GM18505 (cell line): ENCODE measurements around the gene TENT5C.
"Not testable (repeated sequence)": the region's sequence is repeated elsewhere in the genome, so short reads cannot be mapped to it uniquely, and the experiment has no call there.

Experiments used
- ATAC-seq: cut with Tn5 transposase; IDR thresholded peaks from one replicate; pipeline ENCODE4 v1.9.1; 2021; ENCODE audit not compliant: unreplicated experiment
- POLR2A ChIP-seq: IDR thresholded peaks from 4 replicates; pipeline ENCODE4 v1.6.1; 2011; ENCODE audit warnings: borderline replicate concordance; ENCODE audit not compliant: insufficient read depth, insufficient read length; ENCODE audit errors: extremely low read depth

Gene TENT5C

DNA sequence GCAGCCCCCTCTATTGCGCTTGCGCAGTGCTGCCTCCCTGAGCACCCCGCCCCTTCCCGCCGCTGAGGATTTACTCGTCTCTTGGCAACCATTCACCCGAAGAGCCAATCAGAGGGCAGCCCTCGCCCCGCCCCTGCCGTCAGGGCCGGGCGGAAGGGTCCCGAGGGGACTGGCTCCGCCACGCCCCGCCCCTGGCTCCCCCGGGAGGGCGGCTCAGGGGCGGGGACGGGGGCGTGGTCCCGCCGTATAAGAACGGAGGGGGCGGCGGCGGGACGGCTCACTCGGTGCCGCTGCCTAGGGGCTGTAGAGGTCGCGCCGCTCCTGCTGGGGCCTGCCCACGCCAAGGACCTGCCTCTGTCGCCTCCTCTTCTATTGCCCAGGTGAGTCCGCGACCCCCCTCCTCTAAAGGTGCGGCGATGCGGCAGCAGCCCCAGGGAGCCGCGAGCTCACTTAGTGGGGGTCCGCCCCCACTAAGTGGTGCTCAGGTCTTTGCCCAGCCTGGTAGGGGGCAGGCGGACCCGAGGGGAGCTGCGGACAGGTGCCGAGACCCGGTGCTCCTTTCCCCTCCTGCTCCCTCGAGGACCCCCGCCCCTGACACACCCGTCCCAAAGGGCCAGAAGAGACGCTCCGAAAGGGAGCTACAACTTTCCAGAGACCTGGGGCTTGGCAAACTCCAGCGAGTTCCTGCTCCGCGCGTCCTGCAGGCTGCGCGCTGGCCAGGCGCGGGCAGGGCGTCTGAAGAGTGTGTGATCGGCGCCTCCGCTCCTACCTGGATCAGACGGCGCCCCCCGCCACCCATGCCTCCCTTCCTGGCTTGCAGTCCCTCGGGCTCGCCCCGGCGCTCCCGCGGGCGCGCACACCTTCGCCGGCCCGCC, at the start of gene TENT5C:
TENT5C (plus strand) TSS at position 275 of the 875 bp plus-strand sequence. CDS start 16,821 bp downstream, outside the sequence.
- TF ChIP-seq POLR2A = peak; percentile 83
- peak; percentile 90 for ATAC-seq

DNA sequence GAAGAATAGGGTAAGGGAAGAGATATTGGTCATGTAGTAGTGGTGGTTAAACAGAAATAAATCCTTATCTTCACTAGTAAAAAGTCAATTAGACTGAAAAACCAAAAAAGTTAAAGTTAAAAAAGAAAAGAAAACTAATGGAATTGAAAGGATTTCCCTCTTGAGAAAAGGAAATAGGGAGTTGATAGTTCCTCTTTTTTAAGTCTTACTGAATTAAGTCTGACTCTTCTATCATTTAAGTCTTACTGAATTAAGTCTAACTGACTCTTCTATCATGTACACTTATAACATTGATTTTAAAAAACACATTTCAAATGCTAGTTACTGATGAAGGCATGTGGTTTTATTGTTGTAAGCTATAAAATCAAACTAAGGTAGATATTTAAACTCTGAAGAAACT, 49.5 kb upstream of the TENT5C start:
- ATAC-seq = no peak
- TF ChIP-seq POLR2A = no peak

DNA sequence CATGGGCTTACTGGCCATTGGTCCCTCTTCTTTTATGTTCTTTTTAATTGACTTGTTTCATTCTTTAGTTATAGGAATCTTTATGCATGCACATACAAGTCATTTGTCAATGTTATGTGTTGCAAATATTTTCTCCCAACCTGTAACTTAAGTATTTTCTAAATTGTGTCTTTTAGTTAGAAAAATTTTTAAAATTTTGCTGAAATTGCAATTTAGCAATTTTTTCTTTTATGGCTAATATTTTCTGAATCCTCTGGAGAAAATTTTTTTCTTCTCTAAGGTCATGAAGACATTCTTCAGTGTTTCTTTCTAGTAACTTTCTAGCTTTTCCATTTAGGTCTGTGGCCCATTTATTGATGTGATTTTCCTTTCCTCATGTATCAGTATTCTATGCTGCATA, 48.9 kb upstream of the TENT5C start:
- no peak for TF ChIP-seq POLR2A
- no peak for ATAC-seq

DNA sequence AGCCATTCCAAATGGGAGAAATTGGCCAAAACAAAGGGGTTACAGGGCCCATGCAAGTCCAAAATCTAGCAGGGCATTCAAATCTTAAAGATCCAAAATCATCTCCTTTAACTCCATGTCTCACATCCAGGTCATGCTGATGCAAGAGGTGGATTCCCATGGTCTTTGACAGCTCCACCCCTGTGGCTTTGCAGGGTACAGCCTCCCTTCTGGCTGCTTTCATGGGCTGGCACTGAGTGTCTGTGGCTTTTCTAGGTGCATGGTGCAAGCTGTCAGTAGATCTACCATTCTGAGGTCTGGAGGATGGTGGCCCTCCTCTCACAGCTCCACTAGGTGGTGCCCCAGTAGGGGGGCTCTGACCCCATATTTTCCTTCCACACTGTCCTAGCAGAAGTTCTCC, 47.4 kb upstream of the TENT5C start:
- not testable (repeated sequence) for ATAC-seq

DNA sequence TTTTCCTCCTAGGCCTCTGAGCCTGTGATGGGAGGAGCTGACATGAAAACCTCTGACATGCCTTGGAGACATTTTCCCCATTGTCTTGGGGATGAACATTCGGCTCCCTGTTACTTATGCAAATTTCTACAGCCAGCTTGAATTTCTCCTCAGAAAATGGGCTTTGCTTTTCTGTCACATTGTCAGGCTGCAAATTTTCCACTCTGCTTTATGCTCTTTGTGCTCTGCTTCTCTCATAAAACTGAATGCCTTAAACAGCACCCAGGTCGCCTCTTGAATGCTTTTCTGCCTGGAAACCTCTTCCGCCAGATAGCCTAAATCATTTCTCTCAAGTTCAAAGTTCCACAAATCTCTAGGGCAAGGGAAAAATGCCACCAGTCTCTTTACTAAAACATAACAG, 46.7 kb upstream of the TENT5C start:
- no peak for ATAC-seq
- TF ChIP-seq POLR2A = no peak

DNA sequence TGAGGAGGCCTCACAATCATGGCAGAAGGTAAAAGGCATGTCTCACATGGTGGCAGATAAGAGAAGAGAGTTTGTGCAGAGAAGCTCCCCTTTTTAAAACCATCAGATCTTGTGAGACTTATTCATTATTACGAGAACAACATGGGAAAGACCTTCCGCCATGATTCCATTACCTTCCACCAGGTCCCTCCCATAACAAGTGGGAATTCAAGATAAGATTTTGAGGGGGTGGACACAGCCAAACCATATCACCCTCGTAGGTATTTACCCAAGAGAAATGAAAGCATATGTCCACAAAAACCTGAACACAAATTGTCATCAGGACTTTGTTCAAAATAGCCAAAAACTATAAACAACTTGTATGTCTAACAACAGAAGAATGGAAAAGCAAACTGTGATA, 45.9 kb upstream of the TENT5C start:
- TF ChIP-seq POLR2A = no peak
- no peak for ATAC-seq

DNA sequence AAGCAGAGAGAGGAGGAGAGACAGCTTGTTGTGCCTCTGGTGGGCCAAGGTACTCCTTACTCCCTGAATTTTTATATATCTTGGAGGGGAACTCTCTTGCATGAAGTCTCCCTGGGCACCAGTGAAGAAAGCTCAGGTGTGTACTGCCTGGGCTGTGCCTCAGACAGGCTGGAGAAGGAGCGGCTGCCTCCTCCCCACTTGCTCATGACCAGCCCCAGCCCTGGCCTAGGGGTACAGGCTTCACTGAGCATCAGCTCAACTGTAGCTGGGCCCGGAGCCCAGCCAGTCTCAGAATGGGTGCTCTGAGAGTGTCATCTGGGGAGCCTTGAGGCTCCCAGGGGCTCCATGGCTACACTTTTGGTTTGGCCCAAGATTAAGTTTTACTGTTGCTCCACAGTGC, 44.8 kb upstream of the TENT5C start:
- ATAC-seq = no peak
- no peak for TF ChIP-seq POLR2A

DNA sequence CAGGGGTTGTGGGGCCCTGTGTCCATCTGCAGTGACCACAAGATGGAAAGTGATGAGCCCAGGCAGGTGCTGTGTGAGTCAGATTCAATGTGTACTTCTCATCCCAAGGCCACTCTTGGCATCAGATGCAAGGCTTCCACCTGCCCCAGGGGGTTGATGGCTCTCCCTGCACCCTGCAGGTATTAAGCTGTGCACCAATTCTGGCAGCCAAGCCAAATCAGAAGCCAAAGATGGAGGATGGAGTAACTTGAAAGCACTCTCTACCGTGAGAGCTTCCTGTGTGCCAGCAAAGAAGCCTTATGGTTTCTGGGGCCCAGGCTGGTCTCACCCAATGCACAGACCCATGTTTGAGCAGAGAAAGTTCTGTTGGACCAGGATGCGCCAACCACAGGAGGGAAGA, 44.3 kb upstream of the TENT5C start:
- ATAC-seq = no peak
- no peak for TF ChIP-seq POLR2A

DNA sequence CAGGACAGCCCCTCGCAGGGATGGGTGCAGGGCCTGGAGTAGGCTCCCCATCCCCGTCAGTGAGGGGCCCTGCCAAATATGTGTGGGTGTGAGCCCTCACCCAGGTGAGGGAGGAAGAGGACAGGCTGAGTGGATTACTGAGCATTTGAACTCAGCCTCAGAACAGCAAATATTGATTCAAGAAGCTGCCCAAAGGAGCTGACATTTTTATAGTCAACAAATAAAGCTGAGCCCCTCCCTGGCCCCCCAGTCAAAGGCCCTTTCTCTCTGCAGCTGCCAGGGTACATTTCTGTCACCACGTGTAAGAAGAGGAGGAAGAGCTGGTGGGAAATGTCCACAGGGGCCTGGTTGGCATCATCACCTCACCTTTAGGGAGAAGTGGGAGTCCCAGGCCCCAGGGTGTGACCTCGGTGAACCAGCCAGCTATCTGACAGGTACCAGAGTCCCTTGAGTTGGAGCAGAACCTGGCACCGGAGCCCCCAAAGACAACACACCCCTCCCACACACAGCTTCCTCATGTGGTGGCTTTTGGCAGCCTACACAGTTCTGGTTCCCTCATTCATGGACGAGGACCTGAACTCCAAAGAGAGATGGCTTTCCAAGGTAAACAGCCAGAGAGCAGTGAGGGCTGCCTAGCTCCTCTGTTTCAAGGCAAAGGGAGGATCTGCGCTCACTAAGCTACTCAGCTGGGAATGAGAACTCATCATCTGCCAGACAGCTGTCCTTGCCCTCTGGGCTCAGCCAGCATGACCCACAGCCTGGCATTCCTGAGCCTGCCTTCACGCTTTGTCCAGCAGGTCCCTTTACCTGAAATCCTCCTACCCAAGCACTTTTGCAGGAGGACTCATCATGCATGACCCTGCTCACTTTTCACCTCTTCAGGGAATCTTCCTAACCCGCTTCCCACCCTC, 43.0 kb upstream of the TENT5C start:
- TF ChIP-seq POLR2A = no peak
- ATAC-seq = no peak

DNA sequence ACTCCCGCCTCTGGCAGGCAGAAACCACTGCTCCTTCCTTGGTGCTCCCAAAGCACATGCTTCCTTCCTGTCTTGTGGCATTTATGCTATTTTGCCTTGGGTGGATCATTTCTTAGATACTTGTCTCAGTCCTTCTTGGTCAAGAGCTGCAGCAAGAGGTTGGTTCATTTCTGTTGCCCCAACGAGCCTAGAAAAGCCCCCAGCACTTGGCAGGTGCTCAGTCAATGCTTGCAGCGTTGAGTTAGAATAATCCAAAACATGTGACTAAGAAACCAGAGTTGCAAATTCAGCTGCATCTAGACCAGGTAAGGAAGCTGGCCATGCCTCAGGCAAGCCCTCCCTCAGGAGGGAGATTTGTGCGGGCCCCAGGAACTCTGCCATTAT, 42.4 kb upstream of the TENT5C start:
- ATAC-seq = no peak
- TF ChIP-seq POLR2A = no peak

DNA sequence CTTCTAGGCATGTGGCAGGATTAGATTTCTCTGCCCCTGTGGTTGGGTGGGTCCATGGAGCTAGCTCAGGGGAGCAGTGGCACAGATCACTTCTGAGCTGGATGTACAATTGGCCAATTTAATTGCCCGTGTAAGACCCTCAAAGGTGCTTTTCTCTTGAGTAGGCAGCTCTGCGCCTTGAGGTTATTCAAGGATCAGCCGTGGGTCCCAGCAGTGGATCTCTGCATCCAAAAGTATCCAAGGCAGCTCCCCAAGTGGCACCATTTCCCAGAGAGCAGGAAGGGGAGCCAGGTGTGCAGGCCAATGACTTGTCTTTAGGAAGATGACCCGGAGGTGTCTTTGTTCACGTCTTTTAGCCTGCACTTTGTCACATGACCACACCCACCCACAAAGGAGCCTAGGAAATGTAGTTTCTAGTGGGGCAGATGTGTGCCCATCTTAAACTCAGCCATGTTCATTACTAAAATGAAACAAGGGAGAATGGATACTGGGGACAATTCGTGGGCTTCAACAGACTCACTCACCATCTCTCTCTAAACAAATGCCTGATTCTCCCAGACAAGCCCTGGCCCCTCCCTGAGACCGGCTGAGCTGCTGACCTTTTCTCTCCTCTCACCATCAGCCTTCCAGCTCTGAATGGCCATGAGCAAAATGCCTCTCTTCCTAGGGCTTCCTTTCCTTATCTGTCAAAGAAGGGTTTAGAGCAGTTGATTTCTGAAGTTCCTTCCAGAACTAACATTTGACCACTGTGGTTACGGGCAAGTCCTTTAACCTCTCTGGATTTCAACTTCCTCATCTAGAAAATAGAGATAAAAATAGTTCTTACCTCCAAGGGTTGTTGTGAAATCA, 41.4 kb upstream of the TENT5C start:
- TF ChIP-seq POLR2A = no peak
- ATAC-seq = no peak

DNA sequence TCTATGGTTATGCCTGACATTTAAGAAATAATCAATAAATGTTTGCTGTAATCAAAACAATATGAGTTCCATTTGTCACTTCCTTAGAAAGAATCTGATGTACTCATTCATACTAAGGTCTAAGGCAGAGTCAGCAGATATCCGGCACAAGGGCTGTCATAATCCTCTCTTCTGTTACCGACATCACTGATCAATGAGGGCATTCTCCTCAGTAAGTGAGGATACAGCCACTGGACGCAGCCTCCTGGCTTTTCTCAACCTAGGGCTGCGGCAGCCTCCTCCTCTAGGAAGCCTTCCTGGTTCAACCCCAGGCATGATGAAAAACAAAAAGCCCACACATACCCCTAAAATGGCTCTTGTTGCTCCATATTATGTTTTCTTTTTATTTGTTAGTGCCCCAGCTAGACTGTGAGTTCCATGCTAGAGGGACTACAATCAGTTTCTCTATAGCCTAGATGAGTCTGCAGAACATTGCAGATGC, 40.7 kb upstream of the TENT5C start:
- ATAC-seq = no peak
- no peak for TF ChIP-seq POLR2A
